WTC11 (cell line): ENCODE results near the gene ZBTB16.

Source experiments
- ATF3 ChIP-seq: sonication (generic); formaldehyde crosslinking; conservative IDR thresholded peaks from 2 replicates; pipeline ENCODE4 v1.8.1; 2022; ENCODE audit warnings: mild to moderate bottlenecking, missing genetic modification reagents
- CBFB ChIP-seq: sonication (generic); formaldehyde crosslinking; IDR thresholded peaks from 2 replicates; pipeline ENCODE4 v1.8.1; 2022; ENCODE audit warnings: mild to moderate bottlenecking, low read depth, missing genetic modification reagents
- E2F4 ChIP-seq: sonication (generic); formaldehyde crosslinking; IDR thresholded peaks from 2 replicates; pipeline ENCODE4 v1.8.1; 2022; ENCODE audit warnings: low read depth, mild to moderate bottlenecking, moderate library complexity, missing genetic modification reagents, borderline replicate concordance
- NFYB ChIP-seq: sonication (generic); formaldehyde crosslinking; conservative IDR thresholded peaks from 2 replicates; pipeline ENCODE4 v1.8.0; 2022; ENCODE audit warnings: low read depth, missing genetic modification reagents
- STAT6 ChIP-seq: sonication (generic); formaldehyde crosslinking; conservative IDR thresholded peaks from 2 replicates; pipeline ENCODE4 v1.8.1; 2023; ENCODE audit warnings: mild to moderate bottlenecking, low read depth, missing genetic modification reagents, moderate library complexity
- TEAD1 ChIP-seq: sonication (generic); formaldehyde crosslinking; IDR thresholded peaks from 2 replicates; pipeline ENCODE4 v1.8.0; 2022; ENCODE audit warnings: mild to moderate bottlenecking, missing genetic modification reagents
- ZNF121 ChIP-seq: sonication (generic); formaldehyde crosslinking; IDR thresholded peaks from 2 replicates; pipeline ENCODE4 v1.8.0; 2023; ENCODE audit warnings: missing genetic modification reagents
- ZNF232 ChIP-seq: sonication (generic); formaldehyde crosslinking; IDR thresholded peaks from 2 replicates; pipeline ENCODE4 v1.8.0; 2022; ENCODE audit warnings: mild to moderate bottlenecking, missing genetic modification reagents
- ZNF671 ChIP-seq: fragments of 250-450 bp; sonication (Bioruptor Pico); IDR thresholded peaks from 2 replicates; pipeline ENCODE4 v1.8.0; 2021; ENCODE audit warnings: mild to moderate bottlenecking
- TF ChIP-seq, protein P1 (sequence below): fragments of 200-600 bp; IDR thresholded peaks from 2 replicates; pipeline ENCODE4 v1.8.0; 2022; ENCODE audit warnings: antibody characterized with exemption
- TF ChIP-seq, protein P2 (sequence below): sonication (generic); formaldehyde crosslinking; IDR thresholded peaks from 2 replicates; pipeline ENCODE4 v1.8.1; 2023; ENCODE audit warnings: mild to moderate bottlenecking, missing genetic modification reagents, borderline replicate concordance

GRCh38 chr11:114147375-114148012 is 88.0 kb downstream of the ZBTB16 start:
- TF ChIP-seq, protein P1, sequence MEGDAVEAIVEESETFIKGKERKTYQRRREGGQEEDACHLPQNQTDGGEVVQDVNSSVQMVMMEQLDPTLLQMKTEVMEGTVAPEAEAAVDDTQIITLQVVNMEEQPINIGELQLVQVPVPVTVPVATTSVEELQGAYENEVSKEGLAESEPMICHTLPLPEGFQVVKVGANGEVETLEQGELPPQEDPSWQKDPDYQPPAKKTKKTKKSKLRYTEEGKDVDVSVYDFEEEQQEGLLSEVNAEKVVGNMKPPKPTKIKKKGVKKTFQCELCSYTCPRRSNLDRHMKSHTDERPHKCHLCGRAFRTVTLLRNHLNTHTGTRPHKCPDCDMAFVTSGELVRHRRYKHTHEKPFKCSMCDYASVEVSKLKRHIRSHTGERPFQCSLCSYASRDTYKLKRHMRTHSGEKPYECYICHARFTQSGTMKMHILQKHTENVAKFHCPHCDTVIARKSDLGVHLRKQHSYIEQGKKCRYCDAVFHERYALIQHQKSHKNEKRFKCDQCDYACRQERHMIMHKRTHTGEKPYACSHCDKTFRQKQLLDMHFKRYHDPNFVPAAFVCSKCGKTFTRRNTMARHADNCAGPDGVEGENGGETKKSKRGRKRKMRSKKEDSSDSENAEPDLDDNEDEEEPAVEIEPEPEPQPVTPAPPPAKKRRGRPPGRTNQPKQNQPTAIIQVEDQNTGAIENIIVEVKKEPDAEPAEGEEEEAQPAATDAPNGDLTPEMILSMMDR, result no peak
- TF ChIP-seq ZNF121 (CRISPR knock-in tag), result no peak
- TF ChIP-seq E2F4 (CRISPR knock-in tag), result no peak
- TF ChIP-seq NFYB (CRISPR knock-in tag), result no peak
- no peak for TF ChIP-seq ATF3
- TF ChIP-seq, protein P2, sequence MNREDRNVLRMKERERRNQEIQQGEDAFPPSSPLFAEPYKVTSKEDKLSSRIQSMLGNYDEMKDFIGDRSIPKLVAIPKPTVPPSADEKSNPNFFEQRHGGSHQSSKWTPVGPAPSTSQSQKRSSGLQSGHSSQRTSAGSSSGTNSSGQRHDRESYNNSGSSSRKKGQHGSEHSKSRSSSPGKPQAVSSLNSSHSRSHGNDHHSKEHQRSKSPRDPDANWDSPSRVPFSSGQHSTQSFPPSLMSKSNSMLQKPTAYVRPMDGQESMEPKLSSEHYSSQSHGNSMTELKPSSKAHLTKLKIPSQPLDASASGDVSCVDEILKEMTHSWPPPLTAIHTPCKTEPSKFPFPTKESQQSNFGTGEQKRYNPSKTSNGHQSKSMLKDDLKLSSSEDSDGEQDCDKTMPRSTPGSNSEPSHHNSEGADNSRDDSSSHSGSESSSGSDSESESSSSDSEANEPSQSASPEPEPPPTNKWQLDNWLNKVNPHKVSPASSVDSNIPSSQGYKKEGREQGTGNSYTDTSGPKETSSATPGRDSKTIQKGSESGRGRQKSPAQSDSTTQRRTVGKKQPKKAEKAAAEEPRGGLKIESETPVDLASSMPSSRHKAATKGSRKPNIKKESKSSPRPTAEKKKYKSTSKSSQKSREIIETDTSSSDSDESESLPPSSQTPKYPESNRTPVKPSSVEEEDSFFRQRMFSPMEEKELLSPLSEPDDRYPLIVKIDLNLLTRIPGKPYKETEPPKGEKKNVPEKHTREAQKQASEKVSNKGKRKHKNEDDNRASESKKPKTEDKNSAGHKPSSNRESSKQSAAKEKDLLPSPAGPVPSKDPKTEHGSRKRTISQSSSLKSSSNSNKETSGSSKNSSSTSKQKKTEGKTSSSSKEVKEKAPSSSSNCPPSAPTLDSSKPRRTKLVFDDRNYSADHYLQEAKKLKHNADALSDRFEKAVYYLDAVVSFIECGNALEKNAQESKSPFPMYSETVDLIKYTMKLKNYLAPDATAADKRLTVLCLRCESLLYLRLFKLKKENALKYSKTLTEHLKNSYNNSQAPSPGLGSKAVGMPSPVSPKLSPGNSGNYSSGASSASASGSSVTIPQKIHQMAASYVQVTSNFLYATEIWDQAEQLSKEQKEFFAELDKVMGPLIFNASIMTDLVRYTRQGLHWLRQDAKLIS (CRISPR knock-in tag), result no peak
- TF ChIP-seq ZNF232 (CRISPR knock-in tag), result no peak
- TF ChIP-seq TEAD1 (CRISPR knock-in tag), result no peak
- TF ChIP-seq CBFB (CRISPR knock-in tag), result no peak
- no peak for TF ChIP-seq STAT6
- TF ChIP-seq ZNF671 (CRISPR knock-in tag), result no peak
